ENCODE results near the gene FUBP3.
A peak's percentile ranks its signal among the peaks of the same experiment; 100 is the strongest.

FUBP3 gene

GRCh38 chr9:130578865-130579737, at the start of gene FUBP3:
Gene FUBP3 (plus strand): TSS chr9:130579577. CDS start chr9:130579681, 104 bp downstream.
- peak; percentile 96 for DNase-seq

DNA sequence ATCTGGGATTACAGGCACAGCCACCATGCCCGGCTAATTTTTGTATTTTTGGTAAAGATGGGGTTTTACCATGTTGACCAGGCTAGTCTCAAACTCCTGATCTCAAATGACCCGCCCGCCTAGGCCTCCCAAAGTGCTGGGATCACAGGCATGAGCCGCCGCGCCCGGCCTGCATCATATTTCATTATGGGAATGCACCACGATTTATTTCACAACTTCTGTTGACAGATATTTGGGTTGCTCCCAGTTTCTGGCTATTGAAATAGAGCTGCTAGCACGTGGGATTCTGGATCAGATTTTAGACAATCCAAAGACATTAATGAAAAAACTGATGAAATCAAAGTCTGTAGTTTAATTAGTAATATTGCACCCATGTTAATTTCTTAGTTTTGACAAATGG, 48.4 kb upstream of the FUBP3 start:
- DNase-seq: no peak

DNA sequence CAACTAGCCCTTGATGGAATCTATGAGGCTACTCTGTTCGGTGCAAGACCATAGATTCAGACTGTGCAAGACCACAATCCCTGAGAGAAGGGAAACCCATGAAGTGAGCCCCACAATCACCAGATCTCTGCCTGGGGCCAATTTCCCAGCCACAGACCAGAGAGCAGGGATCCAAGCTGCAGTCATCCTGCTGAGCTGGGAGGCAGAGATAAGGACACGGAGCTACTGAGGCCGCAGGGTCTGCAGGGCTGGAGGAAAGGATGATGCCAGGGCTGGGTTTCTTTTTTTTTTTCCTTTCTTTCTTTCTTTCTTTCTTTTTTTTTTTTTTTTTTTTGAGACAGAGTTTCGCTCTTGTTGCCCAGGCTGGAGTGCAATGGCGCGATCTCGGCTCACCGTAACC, 47.7 kb upstream of the FUBP3 start:
- DNase-seq: no peak

GRCh38 chr9:130532426-130533080, 46.8 kb upstream of the FUBP3 start:
- no peak for DNase-seq

GRCh38 chr9:130535818-130536521, 43.4 kb upstream of the FUBP3 start:
- no peak for DNase-seq

GRCh38 chr9:130536701-130537107, 42.7 kb upstream of the FUBP3 start:
- no peak for DNase-seq

DNA sequence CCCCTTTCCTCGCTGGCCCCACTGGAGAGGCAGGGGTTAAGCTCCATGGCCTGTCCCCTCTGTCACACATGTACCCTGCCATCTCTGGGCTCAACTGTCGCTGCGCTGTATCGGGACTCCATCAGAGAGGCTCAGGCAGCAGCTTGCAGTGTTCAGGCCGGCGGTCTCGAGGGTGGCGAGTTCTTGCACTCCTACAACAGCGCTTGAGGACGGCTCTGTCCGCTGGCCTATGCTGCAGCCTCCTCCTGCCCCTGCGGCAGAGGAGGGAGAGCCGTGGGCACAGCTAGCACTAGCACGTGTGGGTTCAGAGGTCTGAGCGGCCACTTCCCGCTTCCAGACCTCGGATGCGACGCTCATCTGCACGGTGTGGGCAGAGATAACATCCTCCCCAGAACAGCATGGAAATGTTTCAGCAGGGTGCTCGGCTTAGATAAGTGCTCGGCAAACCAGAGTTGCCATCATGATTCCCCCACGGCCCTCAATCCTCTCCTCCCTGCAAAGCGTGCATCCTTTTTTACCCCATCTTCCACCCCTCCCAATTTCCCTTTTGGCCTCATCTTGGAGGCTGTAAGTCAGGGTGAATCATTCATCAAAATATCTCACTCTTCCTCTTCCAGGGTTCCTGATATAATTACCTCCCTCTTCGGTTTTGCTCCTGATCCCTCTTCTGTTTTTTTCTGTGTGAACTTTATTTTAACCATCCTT, 41.9 kb upstream of the FUBP3 start:
- DNase-seq: no peak

DNA sequence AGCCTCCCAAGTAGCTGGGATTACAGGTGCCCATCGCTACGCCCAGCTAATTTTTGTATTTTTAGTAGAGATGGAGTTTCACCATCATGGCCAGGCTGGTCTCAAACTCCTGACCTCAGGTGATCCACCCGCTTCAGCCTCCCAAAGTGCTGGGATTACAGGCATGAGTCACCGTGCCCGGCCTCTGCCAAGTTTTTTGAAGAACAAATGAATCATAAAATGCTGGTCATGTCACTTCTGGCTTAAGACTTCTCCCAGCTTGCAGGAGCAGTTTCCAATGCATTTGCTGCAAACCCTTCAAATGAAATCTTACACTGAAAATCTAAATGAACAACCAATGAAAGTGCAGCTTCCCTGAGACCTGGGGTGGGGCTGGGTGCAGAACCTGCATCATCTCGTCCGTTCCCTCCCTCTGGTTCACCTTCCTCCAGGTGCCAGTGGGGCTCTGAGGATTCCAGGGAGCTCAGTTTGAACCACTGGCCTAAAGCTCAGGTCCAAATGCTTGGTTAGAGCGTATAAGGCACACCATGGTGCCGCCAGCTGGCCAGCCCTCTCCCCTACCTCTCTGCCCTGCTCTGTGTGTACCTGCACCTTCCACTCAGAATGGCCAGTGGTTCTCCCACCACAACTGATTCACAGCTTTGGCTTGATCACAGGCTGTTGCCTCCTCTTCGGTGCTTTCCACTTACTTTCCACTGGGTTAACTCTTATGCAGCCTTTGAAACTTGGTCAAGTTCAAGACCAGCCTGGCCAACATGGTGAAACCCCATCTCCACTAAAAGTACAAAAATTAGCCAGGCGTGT, 39.8 kb upstream of the FUBP3 start:
- no peak for DNase-seq

DNA sequence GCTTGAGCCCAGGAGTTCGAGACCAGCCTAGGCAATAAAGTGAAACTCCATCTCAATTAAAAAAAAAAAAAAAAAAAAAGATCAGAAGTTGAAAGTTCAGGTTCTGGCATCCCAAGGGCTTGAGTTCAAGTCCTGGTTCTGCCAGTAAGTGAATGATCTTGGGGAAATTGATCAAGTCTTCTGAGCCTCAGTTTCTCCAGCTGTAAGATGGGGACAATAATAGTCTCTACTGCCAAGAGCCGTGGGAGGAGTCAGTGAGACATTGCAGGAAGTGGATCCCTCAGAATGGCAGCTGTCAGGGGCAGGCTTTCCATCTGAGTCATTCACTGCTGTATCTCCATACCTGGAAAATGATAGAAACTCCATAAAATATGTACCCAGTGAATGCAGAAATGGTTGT, 37.8 kb upstream of the FUBP3 start:
- no peak for DNase-seq

DNA sequence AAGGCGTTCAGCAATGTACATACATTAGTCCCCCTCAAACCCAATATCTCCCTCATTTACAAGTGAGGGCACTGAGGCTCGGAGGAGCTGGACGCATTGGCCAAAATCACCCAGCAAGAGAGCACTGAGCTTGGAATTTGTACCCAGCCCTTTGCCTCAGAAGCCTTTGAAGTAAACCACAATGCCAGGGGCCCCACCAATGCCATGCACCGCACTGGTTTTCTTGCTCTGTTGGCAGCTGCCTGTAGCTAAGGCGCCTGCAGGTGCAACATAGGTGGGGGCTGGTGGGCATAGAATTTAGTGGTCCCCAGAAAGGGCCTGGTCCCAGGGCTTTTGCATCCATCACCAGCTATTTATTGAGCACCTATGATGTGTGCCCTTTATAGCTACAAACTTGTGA, 37.3 kb upstream of the FUBP3 start:
- DNase-seq: no peak

- DNase-seq: no peak
Measured at GRCh38 chr9:130542457-130543228, 36.7 kb upstream of the FUBP3 start.

DNA sequence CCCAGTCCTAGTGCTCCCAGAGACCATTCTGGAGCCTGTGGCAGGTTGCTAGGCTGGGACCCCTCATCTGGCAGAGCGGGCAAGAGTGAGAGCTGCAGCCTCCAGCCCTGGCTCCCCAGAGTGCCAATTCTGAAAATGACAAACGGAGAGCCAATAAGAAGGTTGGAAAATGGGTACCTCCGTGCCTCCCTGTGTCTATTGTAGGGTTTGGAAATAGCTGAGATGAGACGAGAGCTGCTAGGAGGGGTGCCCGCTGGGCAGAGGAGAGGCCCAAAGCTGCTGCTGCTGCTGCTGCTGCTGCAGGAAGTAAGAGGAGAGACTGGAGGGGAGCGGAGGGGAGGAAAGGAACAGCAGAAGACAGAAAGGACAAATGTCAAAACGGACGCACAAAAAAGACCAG, 36.0 kb upstream of the FUBP3 start:
- DNase-seq: no peak

DNA sequence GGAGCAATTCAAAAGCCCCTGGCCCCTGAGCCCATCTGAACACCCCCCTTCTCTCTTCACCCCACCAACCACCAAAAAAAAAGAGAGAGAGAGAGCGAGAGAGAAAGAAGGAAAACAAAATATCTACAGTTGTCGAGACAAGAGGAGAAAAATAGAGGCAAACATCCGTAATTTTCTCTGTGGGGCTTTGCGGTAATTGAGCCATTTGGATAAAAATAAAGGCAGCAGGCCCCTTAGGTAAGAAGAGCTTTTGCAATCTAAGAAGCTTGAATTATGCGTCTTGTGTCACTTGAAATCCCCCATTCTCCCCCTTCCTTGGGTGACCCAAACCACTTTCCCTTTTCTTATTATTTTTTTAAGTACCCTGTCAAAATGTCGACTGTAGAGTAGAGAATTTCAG, 35.5 kb upstream of the FUBP3 start:
- DNase-seq: no peak

GRCh38 chr9:130544364-130544763, 35.0 kb upstream of the FUBP3 start:
- no peak for DNase-seq

DNA sequence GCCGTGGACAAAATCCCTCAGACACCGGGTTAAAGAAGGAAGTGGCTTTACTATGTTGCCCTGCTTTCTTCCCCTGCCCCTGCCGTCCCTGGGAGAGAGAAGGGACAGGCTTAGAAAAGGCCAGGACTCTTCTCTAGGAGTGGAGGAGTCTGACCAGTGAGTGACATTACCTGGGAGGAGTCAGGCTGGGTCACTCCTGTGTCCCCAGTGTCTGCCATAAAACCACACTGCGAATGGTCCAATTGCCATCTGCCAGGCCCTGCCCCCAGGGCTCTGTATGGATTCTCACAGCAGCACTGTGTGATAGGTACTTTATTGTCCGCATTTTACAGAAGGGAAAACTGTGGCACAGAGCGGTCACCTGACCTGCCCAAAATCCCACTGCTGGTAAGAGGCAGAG, 31.3 kb upstream of the FUBP3 start:
- DNase-seq: no peak

DNA sequence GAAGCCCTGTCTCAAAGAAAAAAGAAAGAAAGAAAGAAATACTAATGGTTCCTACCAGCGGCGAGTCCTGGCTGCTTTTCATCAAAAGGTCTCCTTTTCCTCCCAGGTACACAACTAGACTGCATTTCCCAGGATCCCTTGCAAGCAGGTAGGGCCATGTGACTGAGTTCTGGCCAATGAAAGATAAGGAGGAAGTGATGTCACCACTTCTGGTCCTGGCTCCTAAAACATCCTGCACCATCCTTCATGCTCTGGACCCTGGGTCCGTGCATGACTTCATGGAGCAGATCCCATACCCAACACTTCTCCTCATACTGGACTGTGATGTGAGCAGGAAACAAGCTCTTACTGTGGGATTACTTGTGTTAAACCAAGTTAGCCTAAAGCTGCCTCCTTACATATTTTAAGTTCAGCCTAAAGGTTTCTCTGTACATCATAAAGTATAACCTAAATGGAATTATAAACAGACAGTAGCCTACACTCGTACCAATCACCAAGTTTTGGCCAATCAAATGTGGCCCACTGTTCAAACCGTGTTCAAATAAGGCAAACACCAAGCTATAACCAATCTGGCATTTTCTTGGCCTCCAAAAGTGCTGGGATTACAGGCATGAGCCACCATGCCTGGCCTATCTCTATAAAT, 30.2 kb upstream of the FUBP3 start:
- no peak for DNase-seq

- no peak for DNase-seq
Measured at GRCh38 chr9:130554606-130555005, 24.8 kb upstream of the FUBP3 start.

DNA sequence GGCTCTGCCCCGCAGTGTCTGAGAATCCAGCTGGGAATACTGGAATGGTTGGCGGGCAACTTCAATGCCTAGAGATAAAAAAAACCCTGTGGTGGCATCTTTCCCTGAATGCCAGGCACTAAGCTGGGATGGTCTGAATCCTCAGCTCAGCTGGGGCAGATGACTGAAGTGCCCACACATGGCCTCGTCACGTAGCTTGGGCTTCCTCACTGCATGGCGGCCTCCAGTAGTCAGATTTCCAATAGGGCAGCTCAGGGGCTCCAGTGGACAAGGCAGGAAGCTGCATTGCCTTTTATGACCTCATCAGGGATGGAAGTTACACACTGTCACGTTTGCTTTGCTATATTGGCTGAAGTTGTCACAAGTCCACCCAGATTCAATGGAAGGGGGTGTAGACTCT, 24.3 kb upstream of the FUBP3 start:
- DNase-seq: no peak

DNA sequence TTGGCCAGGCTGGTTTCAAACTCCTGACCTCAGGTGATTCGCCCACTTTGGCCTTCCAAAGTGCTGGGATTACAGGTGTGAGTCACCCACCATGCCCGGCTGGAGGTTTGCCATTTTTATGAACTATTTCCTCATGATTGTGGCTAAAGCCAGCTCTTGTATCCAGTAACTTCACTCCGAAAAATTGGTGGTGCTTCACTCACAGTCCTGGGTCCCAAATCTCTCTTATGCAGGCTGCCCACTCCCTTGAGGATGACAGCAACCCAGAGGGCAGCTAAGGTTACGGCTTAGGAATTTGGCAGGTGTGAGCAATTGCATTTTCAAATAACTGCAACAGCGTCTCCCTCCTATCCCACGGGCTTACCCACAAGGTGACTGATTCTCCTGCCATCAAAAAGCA, 23.4 kb upstream of the FUBP3 start:
- no peak for DNase-seq

- DNase-seq: no peak
Measured at GRCh38 chr9:130556396-130557076, 22.8 kb upstream of the FUBP3 start.

All from stimulated activated CD8-positive, alpha-beta memory T cell treated with anti-CD3 and anti-CD28 coated beads, Interleukin-4, amount 100 ng/mL, for 48 hours (primary cell).